HG03280 (cell line): Measurements from ENCODE around the gene GATD1.

Experiments
- ATAC-seq: cut with Tn5 transposase; IDR thresholded peaks from one replicate; pipeline ENCODE4 v1.9.1; 2021; ENCODE audit warnings: mild to moderate bottlenecking, moderate library complexity; ENCODE audit not compliant: unreplicated experiment

Gene GATD1

DNA sequence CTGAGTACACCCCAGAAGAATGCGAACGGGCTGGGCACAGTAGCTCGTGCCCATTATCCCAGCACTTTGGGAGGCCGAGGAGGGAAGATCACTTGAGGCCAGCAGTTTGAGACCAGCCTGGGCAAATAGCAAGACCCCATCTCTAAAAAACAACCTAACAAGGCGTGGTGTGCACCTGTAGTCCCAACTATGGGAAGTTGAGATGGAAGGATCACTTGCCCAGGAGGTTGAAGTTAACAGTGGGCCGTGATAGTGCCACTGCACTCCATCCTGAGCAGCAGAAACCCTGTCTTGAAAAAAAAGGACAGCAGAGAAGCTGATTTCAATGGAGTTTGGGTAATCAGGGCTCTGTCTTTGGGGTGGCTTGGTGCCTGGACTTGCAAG lies 35.8 kb upstream of the GATD1 start:
- no peak for ATAC-seq

DNA sequence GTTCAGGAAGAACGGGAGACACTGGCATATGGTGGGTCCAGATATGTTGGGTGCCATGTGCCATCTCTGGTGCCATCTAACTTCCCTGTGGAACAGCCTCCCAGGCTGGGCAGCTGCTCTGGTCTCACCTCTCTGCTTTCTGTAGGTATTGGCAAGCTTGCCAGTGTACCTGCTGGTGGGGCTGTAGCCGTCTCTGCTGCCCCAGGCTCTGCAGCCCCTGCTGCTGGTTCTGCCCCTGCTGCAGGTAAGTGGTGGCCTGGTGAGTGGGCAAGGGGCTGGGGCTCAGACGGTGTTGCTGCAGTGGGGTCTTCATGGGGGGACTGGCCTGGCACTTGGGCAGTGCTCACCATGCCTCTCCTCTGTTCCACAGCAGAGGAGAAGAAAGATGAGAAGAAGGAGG lies 35.1 kb upstream of the GATD1 start:
- no peak for ATAC-seq

DNA sequence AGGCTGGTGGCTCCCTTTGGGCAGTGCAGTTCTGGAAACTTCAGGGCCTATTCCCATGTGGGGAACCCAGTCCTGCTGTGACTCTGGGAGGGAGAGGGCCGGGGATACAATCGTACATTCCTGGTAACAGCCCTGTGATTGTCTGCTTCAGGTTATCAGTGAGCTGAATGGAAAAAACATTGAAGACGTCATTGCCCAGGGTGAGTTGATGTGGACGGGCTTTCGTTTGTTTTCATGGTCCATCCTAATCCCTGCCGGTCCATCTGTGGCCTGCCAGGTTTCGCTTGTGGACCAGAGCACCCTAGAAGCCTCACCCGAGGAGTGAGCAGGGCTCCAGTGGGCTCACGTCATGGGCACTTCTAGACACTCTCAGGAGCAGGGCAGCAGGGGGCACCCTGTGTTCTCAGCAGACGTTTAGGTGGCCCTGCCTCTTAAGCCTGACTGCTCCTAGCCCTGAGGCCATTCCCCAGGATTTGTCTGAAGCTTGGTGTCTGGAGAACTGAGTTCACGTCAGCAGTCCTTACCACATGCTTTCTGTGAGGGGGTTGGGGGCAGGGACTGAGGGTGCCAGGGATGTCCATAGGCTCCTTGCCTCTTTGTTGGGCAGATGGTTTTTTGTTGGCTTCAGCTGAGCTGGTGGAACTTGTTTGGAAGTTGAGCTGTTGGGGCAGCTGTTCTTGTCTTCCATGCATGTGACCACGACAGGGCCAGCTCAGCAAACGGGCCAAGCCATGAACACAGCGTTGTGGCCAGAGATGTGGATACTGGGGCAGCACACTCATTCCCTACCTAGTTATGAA lies 34.4 kb upstream of the GATD1 start:
- no peak for ATAC-seq

DNA sequence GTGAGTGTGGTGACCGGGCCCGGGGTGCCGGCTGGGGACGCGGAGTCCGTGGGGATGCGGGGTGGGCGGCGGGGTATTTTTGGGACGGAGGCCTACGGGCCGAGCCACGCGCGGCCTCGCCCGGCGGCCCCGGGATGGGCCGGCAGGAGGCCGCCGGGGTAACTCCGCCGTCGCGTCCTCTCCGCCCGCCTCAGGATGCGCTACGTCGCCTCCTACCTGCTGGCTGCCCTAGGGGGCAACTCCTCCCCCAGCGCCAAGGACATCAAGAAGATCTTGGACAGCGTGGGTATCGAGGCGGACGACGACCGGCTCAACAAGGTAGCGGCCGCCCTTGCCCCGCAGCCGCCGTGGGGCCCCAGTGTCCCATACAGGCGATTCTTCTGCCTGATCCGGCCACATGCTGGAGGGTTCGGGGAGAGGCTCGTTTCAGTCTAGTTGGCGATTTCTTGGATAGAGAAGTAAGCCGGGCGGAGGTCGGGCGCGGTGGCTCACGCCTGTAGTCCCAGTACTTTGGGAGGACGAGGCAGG lies 32.8 kb upstream of the GATD1 start:
- ATAC-seq, result no peak

DNA sequence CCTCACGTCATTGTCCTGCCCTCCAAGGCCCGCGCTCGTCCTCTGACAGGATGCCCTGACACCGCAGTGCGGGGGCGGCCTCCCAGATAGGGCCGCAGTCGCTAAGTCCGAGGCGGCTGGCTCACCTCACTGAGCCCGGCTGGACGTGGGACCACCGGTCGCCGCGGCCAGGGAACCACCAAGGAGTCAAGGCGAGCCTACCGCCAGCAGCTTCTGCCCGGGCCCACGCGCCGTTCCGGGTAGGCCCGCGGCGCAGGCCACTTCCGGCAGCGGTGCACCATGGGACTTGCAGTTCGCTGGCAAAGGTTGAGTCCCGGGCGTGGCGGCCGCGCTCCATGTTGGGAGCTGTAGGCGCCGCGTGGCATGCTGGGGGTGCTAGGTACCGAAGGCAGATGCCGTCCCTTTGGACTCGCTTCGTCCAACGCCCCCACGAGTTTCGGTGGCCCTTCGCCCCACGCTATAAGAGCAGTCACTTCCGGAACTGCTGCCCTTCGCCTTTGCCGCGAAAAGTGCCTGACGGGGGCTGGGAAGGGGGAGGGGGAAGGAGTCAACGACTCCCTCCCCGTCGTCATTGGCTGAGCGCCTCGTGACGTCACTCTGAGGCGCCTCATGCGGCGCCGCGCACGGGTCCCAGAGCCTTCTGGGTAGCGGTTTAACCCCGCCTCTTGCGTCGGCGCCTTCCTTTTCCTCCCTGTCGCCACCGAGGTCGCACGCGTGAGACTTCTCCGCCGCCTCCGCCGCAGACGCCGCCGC lies 32.2 kb upstream of the GATD1 start, which contains the start of gene RPLP2:
Gene RPLP2 (plus strand): TSS at position 681 of the 753 bp plus-strand sequence. CDS start 268 bp downstream, outside the sequence.
- peak; percentile 72 for ATAC-seq

DNA sequence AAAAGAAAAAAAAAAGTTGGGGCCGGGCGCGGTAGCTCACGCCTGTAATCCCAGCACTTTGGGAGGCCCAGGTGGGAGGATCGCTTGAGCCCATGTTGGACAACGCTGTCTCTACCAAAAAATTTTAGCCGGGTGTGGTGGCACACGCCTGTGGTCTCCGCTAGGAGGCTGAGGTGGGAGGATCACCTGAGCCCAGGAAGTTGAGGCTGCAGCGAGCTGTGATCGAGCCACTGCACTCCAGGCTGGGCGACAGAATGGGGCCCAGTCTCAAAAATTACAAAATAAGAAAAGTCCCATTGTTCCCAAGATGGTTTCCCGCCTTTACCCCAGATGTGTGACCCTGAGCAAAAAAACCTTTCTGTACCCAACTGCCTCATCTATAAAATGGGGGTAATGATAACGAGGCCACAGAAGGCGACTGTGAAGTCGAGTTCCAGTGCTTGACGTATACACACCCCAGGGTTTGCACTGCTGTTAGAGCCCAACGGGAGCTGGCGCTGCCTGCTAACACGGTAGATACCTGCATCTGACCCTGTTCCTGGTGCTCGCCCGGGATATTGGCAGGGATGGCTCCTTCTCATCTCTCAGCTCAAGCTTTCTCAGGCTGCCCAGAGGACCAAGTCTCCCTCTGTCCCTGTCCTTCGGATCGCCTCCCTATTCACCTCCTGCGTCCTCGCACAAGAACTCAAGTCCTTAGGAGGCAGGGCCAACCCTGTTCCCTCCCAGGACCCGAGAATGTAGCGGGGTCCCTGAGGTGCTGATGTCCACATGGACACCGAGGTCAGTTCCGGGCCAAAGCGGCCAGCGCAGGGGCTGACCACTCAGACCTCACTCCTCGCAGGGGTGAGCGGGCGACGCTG lies 31.4 kb upstream of the GATD1 start:
- no peak for ATAC-seq

DNA sequence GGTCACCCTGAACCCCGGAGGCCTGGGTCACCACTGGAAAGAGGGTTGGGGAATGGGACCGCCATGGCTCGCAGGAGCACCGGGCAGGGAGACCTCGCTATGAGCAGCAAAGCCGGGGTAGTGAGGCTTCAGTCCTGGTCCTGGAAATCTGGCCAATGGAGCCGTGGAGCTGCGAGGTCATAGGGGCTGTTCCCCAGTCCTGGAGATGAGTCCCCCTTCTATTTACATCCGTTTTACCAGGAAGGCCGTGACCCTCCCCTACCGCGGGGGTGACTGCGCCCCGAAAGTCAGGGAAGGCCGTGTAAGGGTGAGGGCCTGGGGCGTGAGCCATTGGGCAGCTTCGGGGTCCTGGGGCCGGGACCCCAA lies 27.3 kb upstream of the GATD1 start:
- ATAC-seq, result no peak

DNA sequence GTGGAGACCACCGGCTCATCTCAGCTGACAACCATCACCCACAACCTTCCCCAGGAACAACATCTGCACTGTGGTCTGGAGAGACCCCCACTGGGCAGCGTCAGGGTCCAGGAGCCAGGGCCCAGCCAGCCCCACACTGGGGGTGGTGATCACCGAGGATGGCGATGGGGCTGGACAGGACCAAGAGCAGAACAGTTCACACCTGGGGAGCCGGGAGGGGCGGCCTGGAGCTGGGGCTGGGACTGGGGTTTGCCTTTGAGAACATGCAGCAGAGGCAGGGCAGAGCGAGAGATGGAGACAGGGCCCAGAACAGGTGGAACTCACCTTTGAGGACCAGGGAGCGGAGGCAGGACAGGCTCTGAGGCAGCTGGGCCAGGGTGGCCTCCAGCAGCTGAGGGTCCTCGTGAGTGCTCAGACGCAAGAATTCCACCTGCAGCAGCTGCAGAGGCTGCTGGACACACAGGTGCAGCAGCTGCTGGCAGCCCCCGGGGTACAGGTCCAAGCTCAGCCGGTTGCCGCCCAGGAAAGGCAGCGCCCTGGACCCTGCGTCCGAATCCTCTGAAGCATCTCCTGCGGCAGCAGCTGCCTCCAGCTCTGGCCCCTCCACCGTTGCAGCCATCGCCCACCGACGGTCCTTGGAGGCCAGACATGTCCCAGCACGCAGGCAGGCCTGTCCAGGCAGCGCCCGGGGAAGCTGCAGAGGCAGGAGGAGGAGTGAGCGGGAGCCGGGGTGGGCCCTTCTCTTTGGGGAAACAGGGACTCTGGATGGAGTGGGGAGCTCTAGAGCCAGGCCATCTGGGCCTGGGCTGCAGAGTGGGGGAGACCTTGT lies 26.7 kb upstream of the GATD1 start:
- no peak for ATAC-seq

DNA sequence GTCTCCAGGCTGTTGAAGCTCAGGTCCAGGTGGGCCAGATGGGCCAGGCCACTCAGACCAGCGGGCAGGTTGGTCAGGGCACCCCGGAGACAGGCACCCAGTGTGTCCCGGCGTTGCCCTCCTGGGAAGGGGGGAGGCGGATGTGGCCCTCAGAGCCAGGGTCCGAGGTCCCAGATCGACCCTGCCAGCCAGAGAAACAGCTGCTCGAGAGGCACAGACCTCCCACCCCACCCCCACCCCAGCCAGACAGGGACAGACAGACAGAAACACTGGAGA lies 26.1 kb upstream of the GATD1 start:
- ATAC-seq, result no peak

DNA sequence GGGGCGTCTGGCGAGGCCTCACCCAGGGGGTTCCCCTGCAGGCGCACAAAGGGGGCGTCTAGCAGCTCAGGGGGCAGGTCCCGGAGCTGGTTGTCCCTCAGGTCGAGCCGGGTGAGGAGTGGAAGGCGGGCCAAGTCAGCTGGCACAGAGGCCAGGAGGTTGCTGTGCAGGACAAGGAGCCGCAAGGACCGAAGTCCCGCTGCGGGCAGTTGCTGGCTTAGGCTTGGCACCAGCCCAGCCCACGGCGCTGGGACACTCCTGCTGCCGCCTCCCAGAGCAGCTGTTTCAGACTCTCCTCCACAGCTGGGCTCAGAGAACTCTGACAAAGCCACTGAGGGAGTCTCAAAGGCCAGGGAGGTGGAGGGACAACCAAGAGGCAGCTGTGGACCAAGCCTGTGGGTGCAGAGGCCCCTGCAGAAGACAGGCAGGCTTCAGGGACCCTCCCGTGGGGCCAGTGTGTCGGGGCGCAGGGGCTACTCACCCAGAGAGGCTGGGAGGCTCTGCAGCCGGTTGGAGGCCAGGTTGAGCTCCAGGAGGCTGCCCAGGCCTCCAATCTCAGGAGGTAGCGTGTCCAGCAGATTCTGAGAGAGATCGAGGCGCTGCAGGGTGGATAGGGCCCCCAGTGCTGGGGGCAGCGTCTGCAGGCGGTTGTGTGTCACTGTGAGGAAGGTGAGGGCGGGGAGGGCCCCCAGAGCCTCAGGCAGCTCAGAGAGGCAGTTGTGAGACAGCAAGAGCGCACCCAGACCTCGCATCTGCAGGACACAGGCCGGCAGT lies 25.6 kb upstream of the GATD1 start:
- ATAC-seq, result no peak

DNA sequence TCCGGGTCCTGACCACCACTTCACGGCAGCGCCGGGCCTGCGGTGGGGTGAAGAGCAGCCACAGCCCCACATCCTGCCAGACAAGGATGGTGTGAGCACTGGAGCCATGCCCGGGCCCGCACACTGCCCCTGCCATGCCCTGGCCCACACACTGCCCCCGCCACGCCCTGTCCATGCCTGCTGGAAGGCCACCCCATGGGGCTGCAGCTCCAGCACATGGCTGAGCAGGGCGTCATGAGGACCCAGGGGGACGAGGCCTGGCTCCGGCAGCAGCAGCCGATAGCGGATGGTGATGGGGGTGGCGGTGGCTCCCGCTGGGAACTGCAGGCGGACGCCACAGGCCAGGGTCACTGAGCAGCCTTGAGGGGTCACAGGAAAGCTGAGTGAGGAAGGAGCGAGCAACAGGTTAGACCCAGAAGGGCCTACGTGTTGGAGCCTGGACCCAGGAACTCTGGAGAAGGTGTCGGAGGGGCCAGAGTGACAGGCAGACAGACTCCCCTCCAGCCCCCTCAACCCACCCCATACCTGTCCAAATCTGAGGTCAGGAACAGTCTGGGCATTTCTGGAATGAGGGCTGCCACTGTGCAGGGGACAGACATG lies 24.8 kb upstream of the GATD1 start:
- no peak for ATAC-seq

DNA sequence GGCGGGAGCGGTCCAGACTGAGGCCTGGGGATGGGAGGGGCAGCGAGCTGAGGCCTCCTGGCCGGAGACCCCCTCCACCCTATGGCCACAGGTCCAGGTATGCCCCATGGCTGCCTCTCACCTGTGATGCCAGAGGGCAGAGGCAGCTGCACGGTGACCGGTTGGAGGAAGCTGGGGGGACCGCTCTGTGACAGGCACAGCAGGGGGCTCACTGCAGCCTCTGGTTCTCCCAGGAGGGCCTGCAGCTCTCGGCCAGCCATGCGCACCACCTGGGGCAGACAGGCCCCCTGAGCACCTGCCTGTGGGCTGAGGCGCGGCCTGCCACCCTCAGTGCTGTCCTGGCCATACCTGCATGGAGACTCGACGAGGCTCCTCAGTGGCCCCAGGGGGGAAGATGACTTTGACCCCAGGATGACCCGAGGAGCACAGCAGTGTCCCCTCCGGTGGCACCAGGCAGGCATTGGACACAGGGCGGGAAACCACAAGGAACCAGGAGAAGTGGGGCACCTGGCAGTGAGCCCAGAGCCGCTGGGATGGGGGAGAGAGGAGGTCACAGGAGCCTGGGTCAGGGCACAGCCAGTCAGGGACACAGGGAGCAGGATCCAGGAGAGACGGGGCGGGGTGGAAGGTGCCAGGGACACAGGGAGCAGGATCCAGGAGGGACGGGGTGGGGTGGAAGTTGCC lies 24.0 kb upstream of the GATD1 start:
- ATAC-seq, result no peak

DNA sequence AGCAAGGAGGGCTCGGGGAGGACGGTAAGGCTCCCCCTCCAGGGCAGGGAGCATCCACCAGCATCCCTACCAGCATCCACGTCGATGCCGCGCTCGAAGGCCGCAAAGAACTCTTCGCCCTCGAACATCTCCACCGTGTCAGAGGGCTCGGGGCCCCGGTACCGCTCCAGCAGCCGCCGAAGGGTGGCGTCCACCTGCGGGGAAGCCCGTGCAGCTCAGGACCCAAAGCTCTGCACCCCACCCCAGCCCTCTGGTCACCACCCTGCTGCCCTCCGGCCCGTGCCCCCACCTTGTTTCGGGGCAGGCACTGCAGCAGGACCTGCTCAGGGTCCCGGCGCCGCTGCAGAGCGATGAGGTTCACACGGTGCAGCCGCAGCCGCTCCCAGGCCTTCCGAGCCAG lies 23.2 kb upstream of the GATD1 start:
- no peak for ATAC-seq

DNA sequence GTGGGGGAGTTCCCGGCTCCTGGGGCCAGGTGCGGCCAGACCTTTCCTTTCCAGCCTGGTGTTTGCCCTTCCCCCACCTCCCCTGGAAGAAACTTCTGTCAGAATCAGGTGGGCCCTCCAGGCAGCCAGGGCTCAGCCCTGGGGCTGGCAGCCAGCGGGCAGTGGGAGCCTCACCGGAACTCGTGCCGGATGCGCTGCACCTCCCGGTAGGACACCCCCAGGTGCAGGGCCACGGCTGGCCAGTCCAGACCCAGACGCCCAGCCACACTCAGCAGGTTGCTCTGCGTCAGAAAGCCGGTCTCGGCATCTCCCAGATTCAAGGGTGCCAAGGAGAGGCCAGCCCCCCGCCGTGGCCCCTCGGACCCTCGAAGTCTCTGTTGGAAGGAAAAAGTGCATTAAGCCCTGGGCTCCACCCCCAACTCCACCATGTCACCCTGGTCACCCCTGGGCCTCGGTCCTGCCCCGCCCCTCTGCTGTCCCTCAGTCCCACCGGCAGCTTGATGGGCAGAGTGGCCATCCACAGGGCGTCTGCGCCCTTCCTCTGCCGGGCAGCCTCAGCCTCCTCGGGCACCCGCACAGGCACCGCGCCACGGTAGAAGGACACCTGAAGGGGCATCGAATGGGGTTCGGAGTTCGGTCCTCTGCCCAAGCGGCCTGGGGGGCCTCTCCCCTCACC lies 22.5 kb upstream of the GATD1 start:
- ATAC-seq, result no peak

DNA sequence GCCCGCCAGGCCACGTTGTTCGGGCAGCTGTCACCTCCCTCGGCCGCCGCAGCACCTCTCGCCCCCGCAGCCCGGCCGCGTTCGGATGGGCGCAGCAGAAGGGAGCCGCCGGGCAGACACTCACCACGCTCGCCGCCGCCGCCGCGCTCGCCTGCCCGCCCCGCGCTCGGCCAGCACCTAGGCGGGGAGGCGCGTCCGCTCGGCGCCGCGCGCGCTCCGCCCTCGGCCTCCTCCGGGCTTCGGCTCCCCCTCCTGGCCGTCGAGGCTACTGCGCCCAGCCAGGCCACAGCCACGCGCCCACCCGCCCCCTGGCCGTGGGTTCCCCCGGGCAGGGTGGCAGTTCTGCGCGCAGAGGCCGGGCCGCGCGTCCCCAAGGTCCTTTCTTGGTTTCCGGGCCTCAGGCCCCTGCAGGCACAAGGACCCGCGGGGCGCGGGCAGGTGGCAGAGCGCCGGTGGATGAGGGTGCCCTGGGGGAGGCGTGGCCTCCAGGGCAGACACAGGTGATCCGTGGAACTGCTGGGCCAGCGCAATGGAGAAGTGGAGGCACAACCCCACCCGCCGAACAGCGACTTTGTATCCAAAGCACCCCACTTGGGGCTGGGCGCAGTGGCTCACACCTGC lies 20.9 kb upstream of the GATD1 start, which contains the start of gene SLC25A22:
Gene SLC25A22 (minus strand): TSS at position 189 of the 621 bp plus-strand sequence. CDS start 3,275 bp downstream, outside the sequence.
- ATAC-seq, result peak; percentile 60

DNA sequence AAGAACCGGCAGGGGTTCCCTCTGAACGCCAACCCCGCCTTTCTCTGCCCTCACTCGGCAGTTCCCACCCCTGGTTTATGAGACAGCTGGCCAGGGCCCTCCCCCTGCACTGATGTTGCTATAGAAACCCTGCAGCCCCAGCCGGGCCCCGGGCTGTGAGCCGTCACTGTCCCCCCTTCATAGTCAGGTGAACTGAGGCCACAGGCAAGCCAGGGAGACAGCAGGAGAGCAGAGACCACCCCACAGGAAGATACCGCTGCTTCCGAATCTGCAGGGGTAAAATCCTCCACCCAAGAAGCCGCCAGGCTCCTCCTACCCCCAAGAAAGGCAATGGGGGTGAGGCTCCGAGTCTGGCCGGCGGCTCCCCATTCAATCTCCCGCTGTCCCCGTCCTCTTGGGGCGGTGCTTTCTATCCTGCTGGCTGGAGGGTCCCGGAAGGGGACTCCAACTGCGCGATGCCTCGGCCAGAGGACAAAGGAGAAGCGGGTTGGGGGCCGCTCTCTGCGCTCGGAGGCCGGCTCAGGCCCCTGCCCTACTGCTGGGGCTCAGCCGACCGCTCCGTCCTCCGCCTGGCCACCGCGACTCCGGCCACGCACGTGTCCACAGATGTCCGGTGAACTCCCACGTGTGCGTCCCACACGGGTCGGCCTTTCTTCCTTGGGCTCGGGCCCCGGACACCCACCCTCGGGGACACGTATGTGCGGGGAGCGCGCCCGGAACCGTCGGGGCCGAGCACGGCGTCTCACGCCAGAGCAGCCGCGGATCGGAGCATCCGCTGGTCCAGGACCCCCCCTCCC lies 20.2 kb upstream of the GATD1 start:
- peak; percentile 39 for ATAC-seq
